Loucy (cell line): ENCODE results near the gene APBA3.
"Not testable (repeated sequence)": the region's sequence is repeated elsewhere in the genome, so short reads cannot be mapped to it uniquely, and the experiment has no call there.

Source experiments
- H2AFZ ChIP-seq: fragments of 200-600 bp; sonication (generic); 2 replicates; pipeline ENCODE4 v1.6.0; 2016; ENCODE audit warnings: antibody characterized with exemption, mild to moderate bottlenecking, low read length, moderate library complexity
- H3F3A ChIP-seq: fragments of 200-600 bp; 2 replicates; pipeline ENCODE4 v1.6.0; 2016; ENCODE audit warnings: antibody characterized with exemption, low read depth, mild to moderate bottlenecking
- H3K27me3 ChIP-seq: fragments of 200-600 bp; sonication (generic); 2 replicates; pipeline ENCODE4 v1.6.1; 2014; ENCODE audit warnings: low read length, mild to moderate bottlenecking; ENCODE audit not compliant: insufficient read depth, poor library complexity, severe bottlenecking
- H3K36me3 ChIP-seq: fragments of 200-600 bp; sonication (generic); 2 replicates; pipeline ENCODE4 v1.6.1; 2016; ENCODE audit warnings: low read length; ENCODE audit not compliant: insufficient read depth
- H3K4me1 ChIP-seq: fragments of 200-600 bp; sonication (generic); 2 replicates; pipeline ENCODE4 v1.5.1; 2014; ENCODE audit warnings: low read length, mild to moderate bottlenecking; ENCODE audit not compliant: insufficient read depth, poor library complexity, severe bottlenecking
- H3K4me2 ChIP-seq: fragments of 200-600 bp; sonication (generic); 2 replicates; pipeline ENCODE4 v1.6.0; 2014; ENCODE audit warnings: antibody characterized with exemption, low read length, low read depth, mild to moderate bottlenecking; ENCODE audit not compliant: poor library complexity, severe bottlenecking
- H3K4me3 ChIP-seq: fragments of 200-600 bp; sonication (generic); 2 replicates; pipeline ENCODE4 v1.5.1; 2014; ENCODE audit warnings: low read length, mild to moderate bottlenecking, mixed read lengths; ENCODE audit not compliant: poor library complexity, severe bottlenecking
- H3K79me2 ChIP-seq: fragments of 200-600 bp; sonication (generic); 2 replicates; pipeline ENCODE4 v1.6.1; 2014; ENCODE audit warnings: low read length; ENCODE audit not compliant: insufficient read depth
- H3K9ac ChIP-seq: fragments of 200-600 bp; sonication (generic); 2 replicates; pipeline ENCODE4 v1.6.0; 2014; ENCODE audit warnings: mild to moderate bottlenecking, low read depth, low read length, moderate library complexity; ENCODE audit not compliant: poor library complexity, severe bottlenecking
- H3K9me2 ChIP-seq: fragments of 200-600 bp; sonication (generic); replicated peaks from 2 replicates; pipeline ENCODE4 v1.6.1; 2016; ENCODE audit warnings: low read depth, low read length, mixed read lengths
- H3K9me3 ChIP-seq: fragments of 200-600 bp; sonication (generic); 2 replicates; pipeline ENCODE4 v1.6.1; 2014; ENCODE audit warnings: mild to moderate bottlenecking, antibody characterized with exemption, low read length, low read depth; ENCODE audit not compliant: insufficient read depth
- H4K20me1 ChIP-seq: fragments of 200-600 bp; sonication (generic); 2 replicates; pipeline ENCODE4 v1.6.0; 2014; ENCODE audit warnings: antibody characterized with exemption, low read length, mild to moderate bottlenecking; ENCODE audit not compliant: insufficient read depth, poor library complexity, severe bottlenecking
- CTCF ChIP-seq: fragments of 200-600 bp; sonication (generic); conservative IDR thresholded peaks from 2 replicates; pipeline ENCODE4 v1.5.1; 2014; ENCODE audit warnings: mild to moderate bottlenecking, antibody characterized with exemption, low read length
- EZH2phosphoT487 ChIP-seq: fragments of 200-600 bp; IDR thresholded peaks from 2 replicates; pipeline ENCODE4 v1.6.1; 2018; ENCODE audit warnings: antibody characterized with exemption, mild to moderate bottlenecking, moderate library complexity, borderline replicate concordance

APBA3 gene

GRCh38 chr19:3768015-3768747 lies 6.7 kb upstream of the APBA3 start:
- Histone ChIP-seq H3K9me2 (no peaks in the 10 kb centered on the region), H3K4me2 (no peak overlapping the region), H3K79me2 (peaks cover 3% of the 10 kb centered on the region; the same call in 1 of the 2 replicates), H2AFZ (no peak overlapping the region), H3K9ac (no peak overlapping the region), H4K20me1 (no peaks in the 10 kb centered on the region), H3K9me3 (no peaks in the 10 kb centered on the region), H3F3A (no peaks in the 10 kb centered on the region), H3K4me1 (peaks cover 3% of the 10 kb centered on the region), H3K36me3 (peaks cover 10% of the 10 kb centered on the region; the same call in 1 of the 2 replicates), H3K27me3 (no peaks in the 10 kb centered on the region), H3K4me3 (no peak overlapping the region)
- TF ChIP-seq CTCF, result no peak
- TF ChIP-seq EZH2phosphoT487, result no peak

- no peaks in the 10 kb centered on the region for H4K20me1 ChIP-seq
- no peak overlapping the region for H3K9ac ChIP-seq
- no peak overlapping the region for H3K4me3 ChIP-seq
- 0 out of 2 replicates have a peak, but pooled peaks cover 2% of the 10 kb centered on the region for H3F3A ChIP-seq
- H3K4me2 ChIP-seq, result no peak overlapping the region
- no peaks in the 10 kb centered on the region for H3K9me3 ChIP-seq
- peaks cover 5% of the 10 kb centered on the region; the same call in 1 of the 2 replicates for H3K79me2 ChIP-seq
- peaks cover 5% of the 10 kb centered on the region for H3K4me1 ChIP-seq
- TF ChIP-seq EZH2phosphoT487 (no peak), CTCF (no peak)
- H3K36me3 ChIP-seq, result peaks cover 10% of the 10 kb centered on the region; the same call in 1 of the 2 replicates
- no peaks in the 10 kb centered on the region for H3K27me3 ChIP-seq
- H2AFZ ChIP-seq, result no peak overlapping the region
- no peaks in the 10 kb centered on the region for H3K9me2 ChIP-seq
These were observed 5.6 kb upstream of the APBA3 start for GRCh38 chr19:3767050-3767449.

GRCh38 chr19:3766520-3766919 lies 5.0 kb upstream of the APBA3 start:
- no peaks in the 10 kb centered on the region for H3K9me2 ChIP-seq
- H3K4me1 ChIP-seq, result peaks cover 8% of the 10 kb centered on the region
- no peaks in the 10 kb centered on the region for H4K20me1 ChIP-seq
- TF ChIP-seq EZH2phosphoT487, result no peak
- no peak for TF ChIP-seq CTCF
- H3K4me2 ChIP-seq, result no peak overlapping the region
- peaks cover 10% of the 10 kb centered on the region; the same call in 1 of the 2 replicates for H3K36me3 ChIP-seq
- H3K9me3 ChIP-seq, result no peaks in the 10 kb centered on the region
- H2AFZ ChIP-seq, result no peak overlapping the region
- peaks cover 5% of the 10 kb centered on the region; the same call in 1 of the 2 replicates for H3K79me2 ChIP-seq
- H3K9ac ChIP-seq, result no peak overlapping the region
- H3F3A ChIP-seq, result 0 out of 2 replicates have a peak, but pooled peaks cover 2% of the 10 kb centered on the region
- H3K27me3 ChIP-seq, result no peaks in the 10 kb centered on the region
- H3K4me3 ChIP-seq, result no peak overlapping the region

GRCh38 chr19:3765757-3766156 lies 4.3 kb upstream of the APBA3 start:
- peaks cover 14% of the 10 kb centered on the region for H3K4me1 ChIP-seq
- not testable (repeated sequence) for H4K20me1 ChIP-seq, H3K4me2 ChIP-seq, H3F3A ChIP-seq, H3K9ac ChIP-seq, H3K4me3 ChIP-seq, H3K36me3 ChIP-seq, H2AFZ ChIP-seq, H3K27me3 ChIP-seq, H3K9me2 ChIP-seq, H3K9me3 ChIP-seq
- H3K79me2 ChIP-seq, result peaks cover 12% of the 10 kb centered on the region
